ENCODE results near the gene CDH23.

GRCh38 chr10:71737001-71737833 lies 340.5 kb downstream of the CDH23 start:
- TF ChIP-seq POLR2A (IDR thresholded peaks at IDR 0.05; ENCODE audit: low read length) (no peak), GATA1 (IDR thresholded peaks at IDR 0.05; ENCODE audit: low read depth, low read length) (no peak)

All from erythroblast (primary cell).